Measurements from ENCODE around the gene WDR72. TPM values are rescaled to one million over a fixed set of nuclear protein-coding genes. Genes with fewer than 3 reads are reported as not detected.

The WDR72 gene
- total and polyA plus RNA-seq, 2 of the 8 experiments (the other 6 are each of a cell fraction or from before 2014, with no cell fraction given) = 1.2 to 1.9 TPM

DNA sequence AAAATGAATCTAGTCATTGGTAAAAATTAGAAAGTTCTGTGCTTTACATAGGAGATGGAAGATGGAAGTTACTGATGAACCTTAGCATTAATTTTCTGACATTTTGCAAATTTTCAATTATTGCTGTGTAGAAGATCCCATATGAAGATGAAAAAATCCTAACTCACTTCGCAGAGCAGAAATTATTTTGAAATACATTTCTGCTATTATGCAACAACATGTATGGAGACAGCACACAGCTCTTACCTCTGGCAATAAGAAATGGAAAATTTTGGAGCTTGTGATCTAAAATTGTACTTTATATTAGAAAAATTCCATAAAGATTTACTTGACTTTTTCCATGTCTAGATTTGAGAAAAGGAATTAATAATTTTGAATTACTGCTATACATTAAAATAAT, 177.9 kb downstream of the WDR72 start:
- Histone ChIP-seq H4K5ac (ENCODE audit: insufficient read length, low read depth, low read length) (no peak overlapping the region), H3K9me3 (ENCODE audit: insufficient read depth in 2 of 2, low read depth in 1 of 2, low read length in 1 of 2) (no peaks in the 10 kb centered on the region), H3K56ac (replicated peaks; ENCODE audit: insufficient read length, low read depth, low read length) (no peak overlapping the region), H2AK5ac (ENCODE audit: low read depth, low read length) (no peak overlapping the region), H3K23ac (ENCODE audit: insufficient read length) (no peak overlapping the region), H3K27me3 (replicated peaks in 1 of 4; ENCODE audit: control insufficient read depth in 3 of 4, extremely low read depth in 1 of 4, insufficient read depth in 3 of 4, low read length in 3 of 4) (no peaks in the 10 kb centered on the region), H4K91ac (replicated peaks; ENCODE audit: insufficient read length, low read length) (no peak overlapping the region), H3K9ac (replicated peaks in 1 of 4; ENCODE audit: extremely low read depth in 1 of 4, low read depth in 3 of 4, low read length in 3 of 4) (no peak overlapping the region), H2AFZ (ENCODE audit: low read length) (no peak overlapping the region), H4K20me1 (replicated peaks in 1 of 2; ENCODE audit: control insufficient read depth in 1 of 2, insufficient read depth in 2 of 2, low read length in 2 of 2) (no peaks in the 10 kb centered on the region), H3K79me2 (ENCODE audit: control insufficient read depth in 1 of 2, insufficient read depth in 2 of 2, low read length in 2 of 2) (no peaks in the 10 kb centered on the region), H3K4me2 (ENCODE audit: insufficient read depth in 1 of 2, low read depth in 2 of 2, low read length in 2 of 2) (no peak overlapping the region), H3K14ac (ENCODE audit: insufficient read length) (no peak overlapping the region), H2BK120ac (replicated peaks; ENCODE audit: low read depth, low read length) (no peak overlapping the region), H3K4ac (replicated peaks; ENCODE audit: insufficient read length, low read depth, low read length) (no peak overlapping the region), H3K79me1 (ENCODE audit: low read depth, low read length) (no peaks in the 10 kb centered on the region), H3K36me3 (ENCODE audit: control insufficient read depth in 2 of 4, insufficient read depth in 4 of 4, low read length in 3 of 4) (no peaks in the 10 kb centered on the region), H3K4me1 (replicated peaks in 1 of 4; ENCODE audit: control insufficient read depth in 3 of 4, insufficient read depth in 4 of 4, low read length in 3 of 4) (no peaks in the 10 kb centered on the region), H2BK20ac (ENCODE audit: low read length) (no peak overlapping the region), H3K4me3 (ENCODE audit: extremely low read depth in 1 of 4, insufficient read depth in 2 of 4, low read depth in 3 of 4, low read length in 4 of 4) (no peak overlapping the region), H4K8ac (ENCODE audit: extremely low read depth, insufficient read depth, low read length) (no peak overlapping the region), H2BK15ac (ENCODE audit: low read length) (no peak overlapping the region), H3K18ac (ENCODE audit: extremely low read depth, low read length) (no peak overlapping the region), H2BK12ac (ENCODE audit: low read depth, low read length) (no peak overlapping the region), H3K27ac (ENCODE audit: low read depth, low read length) (no peak overlapping the region), H2BK5ac (ENCODE audit: low read depth, low read length) (no peak overlapping the region), H3K23me2 (ENCODE audit: low read depth, low read length) (no peaks in the 10 kb centered on the region; the same call in 1 of the 2 replicates)
- POLR2A ChIA-PET (ENCODE audit: partially characterized antibody) = no interaction called here
- no peak for TF ChIP-seq KDM1A (IDR thresholded peaks at IDR 0.05; ENCODE audit: borderline replicate concordance, low read length)
- no peak for DNase-seq (ENCODE audit: low read depth in 1 of 2, low spot score in 2 of 2)
- no peak for FAIRE-seq
- 93% methylated on average over 1 of the region's 1 CpG; no CpG with 5 or more reads in 1 of the 2 experiments for WGBS, 2 experiments (ENCODE audit: extremely low coverage in 1 of 2, insufficient coverage in 1 of 2, insufficient read length in 1 of 2, insufficient replicate concordance in 2 of 2, low coverage in 1 of 2, low lambda C conversion rate in 2 of 2, missing lambda C conversion rate in 1 of 2)
- CTCF ChIA-PET (ENCODE audit: partially characterized antibody) = interaction anchor here (0.5 kb wide), 1 partner anchor 12 kb away, joined by 3 read pairs; no protein-coding TSS in a partner anchor
